Activated effector memory CD4-positive, alpha-beta T cell treated with anti-CD3 and anti-CD28 coated beads, Interleukin-2, amount 50 U/mL, for 16 hours (primary cell): ENCODE results near the gene EXOSC3.

Source experiments
- DNase-seq: peaks from one replicate; pipeline ENCODE4 v3.0.0-alpha.2; 2020

EXOSC3 gene

DNA sequence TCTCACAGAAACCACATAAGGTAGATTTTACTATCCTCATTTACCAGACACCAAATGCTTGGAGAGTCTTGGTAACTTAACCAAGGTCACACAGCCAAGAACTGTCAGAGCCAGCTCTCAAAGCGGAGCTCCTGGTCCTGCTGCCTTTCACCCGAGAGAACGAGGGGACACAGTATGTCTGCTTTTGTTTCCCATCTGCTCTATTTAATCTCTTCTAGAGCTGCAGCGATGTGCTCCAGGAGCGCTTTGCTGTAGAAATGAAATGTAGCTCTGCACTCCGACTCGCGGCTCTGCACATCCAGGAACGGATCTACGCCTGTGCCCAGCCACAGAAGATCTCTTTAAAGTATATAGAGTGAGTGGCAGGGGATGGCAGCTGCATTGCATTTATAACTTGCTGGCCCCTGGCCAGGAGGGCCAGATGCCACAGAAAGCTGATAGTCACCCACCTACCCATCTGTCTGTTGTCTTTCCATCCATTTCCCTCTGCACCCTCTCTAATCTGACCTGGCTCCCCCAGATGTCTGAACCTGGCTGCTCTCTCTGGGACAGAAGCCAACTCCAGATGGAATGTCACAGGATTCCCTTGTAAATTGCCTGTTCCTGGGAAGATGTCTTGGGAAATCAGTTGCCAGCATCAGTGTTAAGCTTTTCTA lies 52.6 kb downstream of the EXOSC3 start:
- no peak for DNase-seq

DNA sequence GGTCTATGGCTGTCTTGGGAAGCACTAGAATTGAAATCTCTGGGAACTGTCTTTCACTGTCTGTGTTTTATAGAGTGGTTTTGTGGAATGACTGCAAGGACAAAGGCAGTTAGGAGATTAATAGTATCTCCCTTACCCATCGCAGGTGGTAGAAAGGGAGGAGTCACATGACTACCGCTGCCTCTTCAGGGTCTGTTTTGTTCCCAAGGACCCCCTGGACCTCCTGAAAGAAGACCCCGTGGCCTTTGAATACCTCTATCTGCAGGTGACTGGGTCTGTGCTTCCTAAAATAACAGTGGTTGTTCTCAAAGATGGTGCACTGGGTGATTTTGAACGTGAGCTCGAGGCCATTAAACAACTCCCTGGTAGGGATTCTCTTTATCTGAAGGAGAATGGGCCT lies 54.0 kb downstream of the EXOSC3 start:
- DNase-seq = no peak

DNA sequence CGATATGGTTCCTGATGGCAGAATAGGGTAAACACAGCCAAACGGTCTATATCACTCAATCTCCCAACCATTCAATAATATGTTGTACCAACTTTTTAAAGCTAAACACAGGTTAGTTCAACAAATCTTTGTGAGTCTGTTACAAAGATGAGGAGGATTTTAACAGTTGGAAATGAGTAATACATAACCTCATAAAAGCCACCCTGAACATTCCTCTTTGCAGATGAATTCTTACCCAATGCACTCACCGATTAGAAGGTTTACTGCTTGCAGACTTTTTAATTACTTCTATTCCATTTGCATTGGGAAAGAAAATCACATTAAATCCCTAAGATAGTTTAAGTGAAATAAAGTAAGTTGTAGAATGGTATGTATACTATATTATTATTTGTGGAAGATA lies 54.6 kb downstream of the EXOSC3 start:
- DNase-seq = no peak
